HUES64 (cell line): ENCODE measurements around the gene IRF2BP1. TPM values are rescaled to one million over a fixed set of nuclear protein-coding genes. Genes with fewer than 3 reads are reported as not detected.

Source experiments
- H3K27ac ChIP-seq: 2 replicates; pipeline ENCODE4 v1.7.0; 2013; ENCODE audit warnings: low read depth, low read length, inconsistent platforms
- H3K27me3 ChIP-seq: 2 replicates; pipeline ENCODE4 v1.6.1; 2013; ENCODE audit warnings: mild to moderate bottlenecking, low read length; ENCODE audit not compliant: insufficient read depth
- H3K36me3 ChIP-seq: 2 replicates; pipeline ENCODE4 v1.6.1; 2013; ENCODE audit warnings: mild to moderate bottlenecking, low read length; ENCODE audit not compliant: insufficient read depth
- H3K4me1 ChIP-seq: 2 replicates; pipeline ENCODE4 v1.6.1; 2013; ENCODE audit warnings: mild to moderate bottlenecking, low read length, moderate library complexity; ENCODE audit not compliant: insufficient read depth
- H3K4me3 ChIP-seq: 2 replicates; pipeline ENCODE4 v1.5.1; 2013; ENCODE audit warnings: mild to moderate bottlenecking, low read length, moderate library complexity
- H3K9ac ChIP-seq: 2 replicates; pipeline ENCODE4 v1.6.1; 2013; ENCODE audit warnings: mild to moderate bottlenecking, low read depth, low read length
- H3K9me3 ChIP-seq: 2 replicates; pipeline ENCODE4 v1.6.1; 2013; ENCODE audit warnings: low read depth, low read length; ENCODE audit not compliant: insufficient read depth
- WGBS: fragments of 150-250, 120-280 bp; methylation state at CpG from one replicate; pipeline ENCODE4 v1.1.7; 2013; ENCODE audit warnings: missing lambda C conversion rate; 5-methylcytosine and 5-hydroxymethylcytosine counted together
- polyA plus RNA-seq, 2 experiments: library from polyadenylated mRNA; stranded (reverse); fragments of 50-300 nt; gene quantifications; one replicate each; pipeline ENCODE4 v1.2.3, GENCODE V29; 2013

The IRF2BP1 gene
- polyA plus RNA-seq (2013, experiment 1 of 2): 13.8 TPM
- polyA plus RNA-seq (2013, experiment 2 of 2): 15.4 TPM

DNA sequence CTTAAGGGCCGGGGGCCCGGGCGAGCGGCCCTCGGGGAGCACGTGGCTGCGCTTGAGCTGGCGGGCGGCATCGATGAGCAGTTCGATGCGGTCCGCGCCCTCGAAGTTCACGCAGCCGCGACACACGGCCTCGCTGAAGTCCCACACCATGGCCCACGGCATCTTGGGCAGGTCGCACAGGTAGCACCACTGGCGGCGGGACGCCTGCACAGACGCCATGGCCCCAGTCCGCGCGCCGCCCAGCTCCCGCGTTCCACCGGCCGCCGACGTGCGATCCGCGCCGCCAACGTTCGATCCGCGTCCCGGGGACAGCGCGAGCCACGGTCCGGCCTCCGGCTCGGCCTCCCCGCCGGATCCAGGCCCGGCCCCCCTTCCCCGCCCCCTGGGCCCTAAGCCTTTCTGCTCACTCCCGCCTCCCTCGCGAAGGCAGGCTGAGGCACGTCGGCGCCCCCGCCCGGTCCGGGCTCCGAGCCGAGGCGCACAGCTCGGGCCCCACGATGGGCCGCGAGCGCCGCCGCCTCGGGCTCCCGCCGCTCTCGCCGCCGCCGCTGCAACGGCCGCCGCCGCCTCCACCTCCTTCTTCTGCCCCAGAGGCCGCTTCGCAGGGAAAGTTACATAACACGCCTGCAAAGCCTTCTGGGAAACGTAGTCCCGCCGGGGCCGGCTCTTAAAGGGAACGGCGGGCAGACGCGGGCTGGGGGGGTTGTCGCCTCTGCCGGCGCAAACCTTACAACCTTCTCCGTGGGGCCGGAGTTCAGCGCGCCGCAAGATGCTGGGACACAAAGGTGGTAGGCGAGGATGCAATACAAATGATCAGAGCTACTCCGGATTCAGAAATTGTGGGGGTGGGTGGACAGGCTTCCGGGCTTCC is at the start of gene IRF2BP1:
Gene IRF2BP1 (minus strand): TSS at position 586 of the 871 bp plus-strand sequence. CDS start 367 bp downstream, at position 219.
- peaks cover 19% of the 10 kb centered on the region for H3K4me1 ChIP-seq
- H3K27me3 ChIP-seq: no peaks in the 10 kb centered on the region
- peak within 1 kb of the TSS; percentile 81 for H3K4me3 ChIP-seq
- no peaks in the 10 kb centered on the region for H3K9me3 ChIP-seq
- H3K27ac ChIP-seq: peak within 1 kb of the TSS; percentile 93
- peak within 1 kb of the TSS; percentile 80 for H3K9ac ChIP-seq
- H3K36me3 ChIP-seq: no peaks in the 10 kb centered on the region
- under 1% methylated on average over 107 of the region's 107 CpGs for WGBS

DNA sequence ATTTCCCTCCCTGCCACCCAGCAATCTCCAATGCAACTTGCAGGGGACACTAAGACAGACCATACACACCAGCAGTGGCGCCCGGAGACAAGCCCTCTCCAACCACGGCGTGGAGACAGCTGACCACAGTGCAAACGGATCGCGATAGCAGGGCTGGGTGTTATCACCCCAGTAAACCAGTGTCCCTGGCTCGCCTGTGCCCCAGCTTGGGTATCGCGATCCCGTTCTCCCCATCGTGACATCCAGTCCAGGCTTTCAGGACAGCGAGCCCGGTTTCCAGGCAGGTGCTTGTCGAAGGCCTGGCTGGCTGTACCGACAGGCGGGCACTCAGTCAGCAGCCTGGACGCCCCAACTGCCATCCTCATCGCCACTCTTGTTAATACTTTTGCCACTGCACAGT is 49.3 kb upstream of the IRF2BP1 start:
- WGBS: 85% methylated on average over 19 of the region's 19 CpGs
- Histone ChIP-seq H3K9ac (no peak overlapping the region), H3K9me3 (no peaks in the 10 kb centered on the region), H3K36me3 (no peaks in the 10 kb centered on the region), H3K4me1 (no peaks in the 10 kb centered on the region; the same call in 1 of the 2 replicates), H3K4me3 (no peak overlapping the region), H3K27ac (no peak overlapping the region), H3K27me3 (no peaks in the 10 kb centered on the region)

DNA sequence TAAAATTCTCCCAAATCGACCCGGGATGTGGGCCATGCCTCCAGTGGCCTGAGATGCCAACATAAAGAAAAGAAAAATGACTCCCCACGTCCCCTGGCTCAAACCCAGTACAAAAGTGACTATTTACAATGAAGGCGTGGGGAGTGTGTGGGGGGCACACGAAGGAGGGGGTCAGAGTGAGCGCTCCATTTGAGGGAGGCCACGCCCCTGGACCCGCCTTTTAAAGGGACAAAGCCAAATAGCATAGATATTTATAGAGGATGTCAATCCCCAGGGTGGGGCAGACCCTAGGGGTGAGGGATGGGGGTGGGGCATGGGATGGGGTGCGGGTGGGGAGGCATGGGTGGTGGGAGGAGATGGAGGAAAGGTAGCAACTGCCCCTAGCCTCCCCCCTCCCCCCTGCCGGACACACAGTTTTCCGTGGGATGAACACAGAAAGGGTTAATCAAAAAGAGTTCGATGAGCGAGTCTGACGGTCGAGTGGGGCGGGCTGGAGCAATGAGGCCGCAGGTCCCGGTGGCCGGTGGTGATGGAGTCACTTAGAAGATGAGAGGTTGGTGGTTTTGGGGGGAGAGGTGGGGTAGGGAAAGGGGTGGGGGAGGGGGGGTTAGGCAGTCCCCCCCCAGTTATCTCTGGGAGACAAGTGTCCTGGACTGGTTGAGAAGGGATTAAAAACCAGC is 48.8 kb upstream of the IRF2BP1 start:
- no peaks in the 10 kb centered on the region for H3K9me3 ChIP-seq
- no peak overlapping the region for H3K9ac ChIP-seq
- no peaks in the 10 kb centered on the region; the same call in 1 of the 2 replicates for H3K4me1 ChIP-seq
- no peaks in the 10 kb centered on the region for H3K27me3 ChIP-seq
- no peaks in the 10 kb centered on the region for H3K36me3 ChIP-seq
- no peak overlapping the region for H3K27ac ChIP-seq
- 58% methylated on average over 18 of the region's 19 CpGs for WGBS
- H3K4me3 ChIP-seq: no peak overlapping the region

- Histone ChIP-seq H3K9ac (no peak overlapping the region), H3K4me3 (no peak overlapping the region), H3K27me3 (peaks cover 6% of the 10 kb centered on the region; the same call in 1 of the 2 replicates), H3K9me3 (no peaks in the 10 kb centered on the region), H3K36me3 (no peaks in the 10 kb centered on the region), H3K4me1 (no peaks in the 10 kb centered on the region; the same call in 1 of the 2 replicates), H3K27ac (no peak overlapping the region)
- WGBS: 84% methylated on average over 9 of the region's 9 CpGs
Measured at GRCh38 chr19:45933759-45934158, 47.8 kb upstream of the IRF2BP1 start.

GRCh38 chr19:45931055-45931454 is 45.1 kb upstream of the IRF2BP1 start:
- H3K9ac ChIP-seq: no peak overlapping the region
- H3K36me3 ChIP-seq: no peaks in the 10 kb centered on the region
- peaks cover 13% of the 10 kb centered on the region for H3K27me3 ChIP-seq
- no peak overlapping the region for H3K4me3 ChIP-seq
- H3K4me1 ChIP-seq: peaks cover 3% of the 10 kb centered on the region; the same call in 1 of the 2 replicates
- H3K9me3 ChIP-seq: no peaks in the 10 kb centered on the region
- no peak overlapping the region for H3K27ac ChIP-seq
- WGBS: 71% methylated on average over 3 of the region's 3 CpGs

DNA sequence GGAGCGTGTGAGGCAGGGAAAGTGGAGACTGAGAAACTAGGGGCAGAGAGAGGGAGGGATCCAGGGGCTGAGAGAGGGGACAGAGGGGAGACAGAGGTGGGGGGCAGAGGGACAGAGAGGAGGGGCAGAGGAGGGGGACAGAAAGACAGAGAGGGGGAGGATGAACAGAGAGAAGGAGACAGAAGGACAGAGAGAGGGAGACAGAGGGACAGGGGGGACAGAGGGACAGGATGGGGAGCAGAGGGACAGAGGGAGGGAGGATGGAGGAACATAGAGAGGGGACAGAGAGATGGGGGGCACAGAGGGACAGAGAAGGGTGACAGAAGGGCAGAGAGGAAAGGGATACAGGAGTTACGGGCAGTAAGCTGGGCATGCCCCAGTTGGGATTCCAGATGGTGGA is 43.3 kb upstream of the IRF2BP1 start:
- Histone ChIP-seq H3K27me3 (peaks cover 13% of the 10 kb centered on the region), H3K9me3 (no peaks in the 10 kb centered on the region), H3K4me1 (0 out of 2 replicates have a peak, but pooled peaks cover 3% of the 10 kb centered on the region), H3K27ac (no peak overlapping the region), H3K9ac (no peak overlapping the region), H3K4me3 (no peak overlapping the region), H3K36me3 (no peaks in the 10 kb centered on the region)
- WGBS: 83% methylated on average over 2 of the region's 2 CpGs

GRCh38 chr19:45927565-45928261 is 41.8 kb upstream of the IRF2BP1 start:
- no peak overlapping the region for H3K27ac ChIP-seq
- no peaks in the 10 kb centered on the region for H3K36me3 ChIP-seq
- H3K4me1 ChIP-seq: 0 out of 2 replicates have a peak, but pooled peaks cover 3% of the 10 kb centered on the region
- H3K4me3 ChIP-seq: peak overlapping the region; percentile 45
- H3K9ac ChIP-seq: peak overlapping the region; percentile 40; the same call in 1 of the 2 replicates
- peaks cover 13% of the 10 kb centered on the region for H3K27me3 ChIP-seq
- WGBS: 11% methylated on average over 33 of the region's 33 CpGs
- no peaks in the 10 kb centered on the region for H3K9me3 ChIP-seq

DNA sequence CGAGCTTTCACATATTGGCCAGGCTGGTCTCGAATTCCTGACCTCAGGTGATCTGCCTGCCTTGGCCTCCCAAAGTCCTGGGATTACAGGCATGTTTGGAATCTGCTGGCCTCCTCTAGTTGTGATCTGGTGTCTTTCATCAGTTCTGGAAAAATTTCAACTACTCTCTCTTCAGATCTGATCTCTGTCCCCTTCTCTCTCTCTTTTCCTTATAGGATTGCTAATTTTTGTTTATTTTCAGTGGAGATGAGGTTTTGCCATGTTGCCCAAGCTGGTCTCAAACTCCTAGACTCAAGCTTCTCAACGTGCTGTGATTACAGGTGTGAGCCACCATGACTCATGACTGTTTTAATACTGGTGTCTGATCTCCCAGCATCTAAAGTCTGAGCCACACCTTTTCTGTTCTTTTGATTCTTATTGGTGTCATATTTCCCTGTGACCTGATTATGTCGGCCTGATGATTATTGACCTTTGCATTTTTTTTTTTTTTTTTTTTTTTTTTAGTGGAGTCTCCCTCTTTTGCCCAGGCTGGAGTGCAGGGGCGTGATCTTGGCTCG is 39.0 kb upstream of the IRF2BP1 start:
- no peak overlapping the region for H3K27ac ChIP-seq
- H3K9me3 ChIP-seq: no peaks in the 10 kb centered on the region
- H3K36me3 ChIP-seq: no peaks in the 10 kb centered on the region
- 83% methylated on average over 6 of the region's 6 CpGs for WGBS
- H3K4me3 ChIP-seq: no peak overlapping the region
- peaks cover 13% of the 10 kb centered on the region for H3K27me3 ChIP-seq
- H3K4me1 ChIP-seq: 0 out of 2 replicates have a peak, but pooled peaks cover 3% of the 10 kb centered on the region
- no peak overlapping the region for H3K9ac ChIP-seq

DNA sequence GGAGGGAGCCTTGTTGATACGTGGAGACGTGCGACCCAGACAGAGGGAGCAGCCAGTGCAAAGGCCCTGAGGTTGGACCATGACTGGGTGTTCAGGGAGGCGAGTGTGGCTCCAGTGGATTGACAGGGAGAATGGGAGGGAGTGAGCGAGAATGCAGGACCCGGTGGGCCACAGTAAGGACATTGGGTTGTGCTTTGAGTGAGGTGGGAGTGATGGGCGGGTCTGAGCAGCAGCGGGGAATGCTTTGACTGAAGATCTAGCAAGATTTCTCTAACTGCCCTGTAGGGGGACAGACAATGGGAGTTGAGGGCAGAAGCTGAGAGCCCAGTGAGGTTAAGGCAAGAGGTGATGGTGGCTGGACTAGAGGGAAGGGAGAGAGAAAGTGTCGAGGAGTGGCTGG is 36.3 kb upstream of the IRF2BP1 start:
- Histone ChIP-seq H3K9me3 (no peaks in the 10 kb centered on the region), H3K9ac (no peak overlapping the region), H3K4me1 (no peaks in the 10 kb centered on the region), H3K27ac (no peak overlapping the region), H3K27me3 (no peaks in the 10 kb centered on the region), H3K36me3 (no peaks in the 10 kb centered on the region), H3K4me3 (no peak overlapping the region)
- WGBS: 54% methylated on average over 9 of the region's 9 CpGs

DNA sequence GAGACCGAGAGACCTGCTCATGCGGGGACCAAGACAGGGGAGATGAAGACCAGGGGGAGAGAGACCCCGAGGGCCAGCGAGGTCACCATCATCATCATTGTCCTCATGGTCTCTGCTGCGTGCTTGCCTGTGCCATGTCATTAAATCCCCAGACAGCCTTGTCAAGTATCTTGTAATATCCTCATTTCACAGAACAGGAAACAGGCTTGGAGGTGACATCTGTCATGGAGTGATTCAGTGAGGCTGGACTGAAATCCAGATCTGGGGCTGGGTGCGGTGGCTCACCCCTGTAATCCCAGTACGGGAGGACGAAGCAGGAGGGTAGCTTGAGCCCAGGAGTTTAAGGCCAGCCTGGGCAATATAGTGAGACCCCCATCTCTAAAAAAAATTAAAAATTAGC is 34.5 kb upstream of the IRF2BP1 start:
- H3K36me3 ChIP-seq: no peaks in the 10 kb centered on the region
- H3K4me1 ChIP-seq: no peaks in the 10 kb centered on the region
- no peaks in the 10 kb centered on the region for H3K9me3 ChIP-seq
- no peak overlapping the region for H3K9ac ChIP-seq
- no peak overlapping the region for H3K27ac ChIP-seq
- H3K4me3 ChIP-seq: no peak overlapping the region
- no peaks in the 10 kb centered on the region for H3K27me3 ChIP-seq
- WGBS: 90% methylated on average over 8 of the region's 8 CpGs
